ENCODE measurements around the gene FBXW7.

GRCh38 chr4:152467101-152467500 is 68.8 kb downstream of the FBXW7 start:
- TF ChIP-seq EP300 (IDR thresholded peaks at IDR 0.05; ENCODE audit: borderline replicate concordance in 1 of 2, low read depth in 1 of 2, low read length in 1 of 2) (no peak), CTCF (IDR thresholded peaks at IDR 0.05) (no peak), RFX5 (IDR thresholded peaks at IDR 0.05; ENCODE audit: low read length) (no peak), ZBTB33 (IDR thresholded peaks at IDR 0.05; ENCODE audit: borderline replicate concordance, low read depth) (no peak), GABPA (IDR thresholded peaks at IDR 0.05; ENCODE audit: low read depth) (no peak), MAX (IDR thresholded peaks at IDR 0.05; ENCODE audit: low read depth) (no peak), TEAD4 (IDR thresholded peaks at IDR 0.05; ENCODE audit: borderline replicate concordance, insufficient read depth) (no peak), PBX3 (IDR thresholded peaks at IDR 0.05) (no peak), REST (IDR thresholded peaks at IDR 0.05; ENCODE audit: low read depth, low read length) (no peak)
